Stimulated activated CD4-positive, alpha-beta T cell treated with anti-CD3 and anti-CD28 coated beads, Interleukin-1b, Interleukin-23, amount 100 ng/mL, for 1 hour (primary cell): ENCODE results near the gene MYO1A.
"Not testable (repeated sequence)": the region's sequence is repeated elsewhere in the genome, so short reads cannot be mapped to it uniquely, and the experiment has no call there.

ENCODE experiments used
- DNase-seq, 2 donors: peaks; one replicate each; pipeline ENCODE4 v3.0.0-alpha.2; 2020; ENCODE audit warnings: low read depth in 2 of 2

Gene MYO1A

DNA sequence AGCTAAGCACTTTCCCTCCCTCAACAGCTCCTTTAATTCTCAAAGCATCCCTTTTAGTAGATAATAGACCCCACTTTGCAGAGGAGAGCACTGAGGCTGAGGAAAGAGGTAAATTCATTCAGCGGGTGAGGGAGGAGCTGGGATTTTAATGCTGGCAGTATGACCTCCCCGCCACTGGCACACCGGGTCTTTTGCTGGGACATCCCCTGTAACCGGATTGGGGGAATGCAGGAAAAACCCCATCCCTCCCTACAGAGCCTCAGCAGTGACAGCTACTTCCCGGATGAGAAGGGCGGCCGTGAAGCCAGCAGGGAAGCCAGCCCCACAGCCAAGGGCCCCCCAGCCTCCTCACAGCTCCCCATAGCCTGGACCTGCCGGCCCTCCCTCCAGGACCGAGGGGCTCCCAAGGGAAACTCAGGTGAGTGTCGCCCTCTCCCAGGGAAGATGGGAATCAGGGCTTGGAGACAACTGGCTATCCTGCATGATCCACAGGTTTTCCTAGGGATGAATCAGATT is 55.6 kb downstream of the MYO1A start:
- no peak for DNase-seq

DNA sequence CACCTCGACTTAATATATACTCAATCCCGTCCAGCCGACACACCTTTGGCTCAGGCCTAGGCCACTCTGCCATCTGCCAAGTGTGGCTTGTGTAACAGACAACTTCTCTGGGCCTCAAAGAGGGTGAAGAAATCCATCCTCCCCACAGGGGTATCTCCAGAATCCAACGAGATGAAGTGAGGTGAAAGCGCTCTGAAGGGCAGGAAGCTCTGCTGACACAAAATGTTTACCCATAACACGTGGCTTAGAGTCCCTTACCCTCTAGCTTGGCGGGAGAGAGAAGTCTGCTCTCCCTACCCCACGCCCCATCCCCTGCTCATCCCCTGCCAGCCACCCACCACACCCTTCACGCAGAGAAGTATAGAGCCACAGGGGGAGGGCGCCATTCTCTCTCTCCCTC is 56.6 kb downstream of the MYO1A start:
- no peak for DNase-seq

DNA sequence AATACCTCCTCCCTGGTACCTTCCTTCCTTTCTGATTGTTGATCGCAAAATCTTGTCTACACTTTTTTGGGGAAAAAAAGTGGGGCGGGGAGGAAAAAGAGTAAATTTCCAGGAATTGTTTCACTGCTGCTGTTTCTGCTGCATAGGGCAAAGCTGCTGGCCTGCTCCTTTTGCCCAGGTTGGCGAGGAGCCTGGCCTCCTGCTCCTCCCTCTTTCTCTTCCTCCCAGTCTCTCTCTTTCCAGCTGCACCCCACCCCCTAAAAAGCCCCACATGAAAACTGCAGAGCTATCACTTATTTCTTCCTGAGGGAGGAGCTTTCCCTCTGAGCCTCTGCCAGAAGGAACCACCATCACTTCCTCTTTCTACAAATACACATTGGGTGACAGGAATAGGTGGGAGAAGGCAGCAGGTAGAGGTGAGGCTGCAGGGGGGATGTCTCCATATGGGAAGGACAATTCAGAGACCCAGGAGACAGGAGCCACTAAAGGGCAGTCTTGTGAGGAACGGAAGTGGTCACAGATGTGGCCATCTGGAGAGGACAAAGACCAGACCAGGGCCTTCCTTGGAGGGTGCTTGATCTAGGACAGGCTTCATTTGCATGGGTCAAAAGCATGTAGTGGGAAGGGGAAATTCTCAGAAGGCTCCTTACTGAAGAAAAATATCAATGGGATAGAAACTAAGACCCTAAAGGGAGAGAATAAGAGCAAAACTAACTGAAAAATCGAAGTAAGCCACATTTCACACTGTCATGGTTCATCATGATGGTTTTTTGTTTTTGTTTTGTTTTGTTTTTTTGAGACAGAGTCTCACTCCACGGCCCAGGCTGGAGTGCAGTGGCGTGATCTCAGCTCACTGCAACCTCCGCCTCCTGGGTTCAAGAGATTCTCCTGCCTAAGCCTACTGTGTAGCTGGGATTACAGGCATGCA is 58.3 kb downstream of the MYO1A start:
- DNase-seq = no peak

DNA sequence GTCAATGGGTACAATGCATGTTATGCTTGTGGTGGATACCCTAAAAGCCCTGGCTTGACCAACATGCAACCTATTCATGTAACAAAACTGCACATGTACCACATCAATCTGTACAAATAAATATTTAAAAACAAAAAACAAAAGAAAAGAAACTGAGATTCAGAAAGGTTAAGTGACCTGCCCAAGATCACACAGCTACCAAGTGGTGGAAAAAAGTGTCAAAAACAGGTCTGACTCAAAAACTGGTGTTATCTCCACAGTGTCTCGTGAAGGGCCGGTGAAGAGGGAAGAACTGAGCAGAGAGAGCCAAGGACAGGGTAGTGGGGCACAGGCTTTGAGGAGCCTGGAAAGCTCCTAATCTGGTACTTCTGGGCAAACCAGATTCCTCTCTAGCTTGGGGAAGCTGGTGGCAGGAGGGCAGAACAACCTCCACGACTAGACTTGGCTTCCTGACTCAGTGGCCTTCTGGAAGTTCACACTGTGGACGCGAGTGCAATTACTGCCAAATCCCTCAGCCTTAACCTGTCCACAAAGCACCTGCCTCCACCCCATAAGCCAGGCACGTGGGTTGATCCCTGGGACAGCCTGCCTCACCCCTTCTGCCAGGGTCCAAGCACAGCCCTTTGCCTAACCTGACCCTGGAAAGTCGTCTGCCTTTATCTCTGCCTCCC is 59.1 kb downstream of the MYO1A start:
- no peak for DNase-seq

DNA sequence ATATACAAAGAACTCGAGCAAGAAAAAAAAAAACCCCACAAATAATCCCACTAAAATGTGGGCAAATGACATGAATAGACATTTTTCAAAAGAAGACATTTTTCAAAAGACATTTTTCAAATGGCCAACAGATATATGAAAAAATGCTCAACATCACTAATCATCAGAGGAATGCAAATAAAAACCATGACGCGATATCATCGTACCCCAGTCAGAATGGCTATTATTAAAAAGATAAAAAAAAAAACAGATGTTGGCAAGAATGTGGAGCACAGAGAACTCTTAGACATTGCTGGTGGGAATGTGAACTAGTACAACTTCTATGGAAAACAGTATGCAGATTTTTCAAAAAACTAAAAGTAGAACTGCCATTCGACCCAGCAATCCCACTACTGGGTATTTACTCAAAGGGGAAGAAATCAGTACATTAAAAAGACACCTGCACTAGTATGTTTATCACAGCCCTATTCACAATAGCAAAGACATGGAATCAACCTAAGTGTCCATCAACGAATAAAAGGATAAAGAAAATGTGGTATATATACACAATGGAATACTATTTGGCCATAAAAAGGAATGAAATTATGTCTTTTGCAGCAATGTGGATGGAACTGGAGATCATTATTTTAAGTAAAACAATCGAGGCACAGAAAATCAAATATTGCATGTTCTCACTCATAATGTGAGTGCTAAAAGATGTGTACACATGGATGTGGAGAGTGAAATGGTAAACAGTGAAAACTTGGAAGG is 59.9 kb downstream of the MYO1A start:
- no peak for DNase-seq

DNA sequence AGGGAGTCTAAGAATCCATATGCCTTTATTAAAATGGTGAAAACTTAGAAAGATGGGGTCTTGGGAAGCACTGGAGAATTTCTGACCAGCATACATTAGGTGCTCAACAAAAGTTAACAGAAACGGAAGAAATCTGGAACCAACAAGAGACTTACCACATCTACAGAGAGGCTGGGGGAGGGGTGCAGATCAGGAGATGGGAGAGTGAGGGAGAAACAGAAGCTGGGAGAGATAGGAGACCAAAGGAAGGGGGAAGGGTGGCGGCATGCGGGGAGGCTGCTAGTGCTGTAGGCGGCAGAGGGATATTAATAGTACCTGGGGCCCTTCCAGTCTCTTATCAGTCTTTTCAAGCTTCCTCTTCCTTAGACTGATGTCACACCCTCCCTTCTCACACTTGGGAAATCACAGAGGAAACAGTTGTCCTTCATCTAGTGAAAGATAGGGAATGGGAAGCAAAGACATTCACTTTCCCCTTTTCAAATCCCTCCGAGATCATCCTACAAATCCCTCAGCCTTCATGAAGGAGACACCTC is 61.7 kb downstream of the MYO1A start:
- DNase-seq = no peak

DNA sequence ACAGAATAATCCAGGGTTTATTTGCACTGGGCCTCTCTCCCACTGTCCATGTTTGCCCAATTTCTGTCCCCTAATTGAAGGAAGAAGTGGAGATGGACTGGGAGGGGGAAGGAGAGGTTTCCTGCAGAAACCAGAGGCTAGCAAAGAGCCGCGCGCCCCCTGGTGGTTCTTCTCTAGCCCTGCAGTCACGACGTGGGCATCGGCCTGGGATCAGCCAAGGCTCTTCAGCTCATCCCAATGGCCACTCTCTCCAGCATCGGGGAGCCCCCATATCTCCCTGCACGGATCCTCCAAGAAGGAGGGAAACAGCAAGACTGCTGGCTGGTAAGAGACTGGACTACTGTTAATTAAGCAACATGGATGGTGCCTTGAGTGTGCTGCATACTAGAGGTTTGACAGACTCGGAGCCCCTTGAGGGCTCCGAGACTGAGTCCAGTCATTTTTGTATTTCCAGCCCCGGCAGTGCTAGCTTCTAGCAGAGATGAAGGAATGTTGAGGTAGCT is 62.3 kb downstream of the MYO1A start:
- peak; percentile 38 to 61 for DNase-seq

DNA sequence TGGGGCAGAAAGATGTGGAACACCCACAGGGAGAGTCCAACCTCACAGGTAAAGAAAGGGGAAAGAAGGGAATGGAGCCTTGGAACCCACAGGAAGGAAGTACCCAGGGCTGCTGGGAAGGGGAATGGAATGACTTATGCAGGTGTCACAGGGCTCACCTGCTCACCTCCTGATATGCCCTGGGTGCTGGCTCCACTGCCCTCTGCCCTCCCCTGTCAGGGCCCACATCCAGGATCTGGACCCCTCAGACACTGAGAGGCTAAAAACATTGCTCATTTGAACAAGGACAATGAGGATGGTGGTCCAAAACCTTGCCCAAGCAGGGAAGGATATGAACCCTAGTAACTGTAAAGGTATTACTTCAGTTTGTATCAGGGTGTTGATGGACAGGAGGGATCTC is 62.9 kb downstream of the MYO1A start:
- DNase-seq = no peak

DNA sequence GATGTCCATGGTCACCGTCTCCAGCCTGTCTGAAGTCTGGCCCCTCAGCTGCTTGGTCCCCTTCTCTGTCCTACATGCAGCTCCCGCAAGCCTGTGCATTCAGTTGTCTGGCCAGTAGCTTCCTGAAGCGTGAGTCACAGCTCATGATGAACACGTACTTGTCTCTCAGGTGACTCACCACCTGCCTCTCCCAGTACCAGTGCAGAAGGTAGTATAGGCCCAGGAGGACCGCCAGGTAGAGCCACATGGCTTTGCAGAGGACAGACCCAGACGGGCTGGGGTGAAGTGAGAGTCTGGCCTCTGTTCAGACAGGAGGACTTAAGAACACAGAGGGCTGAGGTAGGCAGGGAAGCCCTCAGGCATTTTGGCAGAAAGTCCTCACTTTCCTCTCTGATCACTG is 64.2 kb downstream of the MYO1A start:
- DNase-seq = not testable (repeated sequence)

DNA sequence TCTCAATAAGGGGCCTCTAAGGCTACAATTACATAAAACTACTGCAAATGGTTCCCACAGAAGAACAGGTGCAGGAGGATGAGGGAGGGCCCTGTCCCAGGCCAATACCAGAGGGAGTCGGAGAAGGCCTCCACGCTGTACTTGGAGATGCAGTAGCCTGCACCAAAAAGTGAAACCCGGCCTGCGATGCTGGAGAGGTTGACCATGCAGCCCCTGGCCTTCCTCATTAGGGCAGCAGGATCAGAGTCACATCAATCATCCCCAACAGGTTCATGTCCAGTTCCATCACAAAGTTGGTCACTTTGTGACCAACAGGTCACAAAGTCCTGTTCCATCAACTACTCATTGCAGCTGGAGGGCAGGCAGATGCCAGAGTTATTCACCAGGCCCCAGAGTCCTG is 66.5 kb downstream of the MYO1A start:
- DNase-seq = no peak

DNA sequence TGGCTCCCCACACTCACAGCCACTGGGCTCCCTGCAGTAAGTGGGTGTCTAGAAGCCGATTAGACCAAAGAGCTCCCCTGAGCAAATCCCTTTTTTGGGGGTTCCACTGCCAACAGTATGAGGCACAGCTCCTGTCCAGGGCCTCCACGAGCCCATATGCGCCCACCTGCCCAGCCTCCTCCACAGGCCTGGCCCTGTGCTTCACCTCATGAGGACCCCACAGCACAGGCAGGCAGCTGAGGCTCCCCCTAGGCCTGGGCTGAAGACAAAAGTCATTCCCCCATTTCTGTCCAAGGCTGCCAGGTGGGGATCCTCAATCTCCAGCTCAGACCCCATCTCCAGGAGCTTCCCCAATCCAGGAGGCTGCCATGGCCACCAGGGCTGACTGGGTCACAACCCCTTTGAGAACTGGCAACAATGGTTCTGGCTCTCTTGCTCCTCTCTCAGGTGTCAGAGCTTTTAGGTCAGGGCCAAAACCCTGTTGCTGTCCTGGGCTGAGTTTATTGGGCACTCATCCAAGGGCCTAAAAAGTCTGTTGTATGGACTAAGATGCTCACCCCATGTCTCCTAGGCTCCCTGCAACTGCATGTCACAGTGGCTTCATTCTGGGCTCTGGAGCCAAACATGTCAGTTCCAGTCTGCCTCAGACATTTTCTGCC is 67.2 kb downstream of the MYO1A start:
- not testable (repeated sequence) for DNase-seq

DNA sequence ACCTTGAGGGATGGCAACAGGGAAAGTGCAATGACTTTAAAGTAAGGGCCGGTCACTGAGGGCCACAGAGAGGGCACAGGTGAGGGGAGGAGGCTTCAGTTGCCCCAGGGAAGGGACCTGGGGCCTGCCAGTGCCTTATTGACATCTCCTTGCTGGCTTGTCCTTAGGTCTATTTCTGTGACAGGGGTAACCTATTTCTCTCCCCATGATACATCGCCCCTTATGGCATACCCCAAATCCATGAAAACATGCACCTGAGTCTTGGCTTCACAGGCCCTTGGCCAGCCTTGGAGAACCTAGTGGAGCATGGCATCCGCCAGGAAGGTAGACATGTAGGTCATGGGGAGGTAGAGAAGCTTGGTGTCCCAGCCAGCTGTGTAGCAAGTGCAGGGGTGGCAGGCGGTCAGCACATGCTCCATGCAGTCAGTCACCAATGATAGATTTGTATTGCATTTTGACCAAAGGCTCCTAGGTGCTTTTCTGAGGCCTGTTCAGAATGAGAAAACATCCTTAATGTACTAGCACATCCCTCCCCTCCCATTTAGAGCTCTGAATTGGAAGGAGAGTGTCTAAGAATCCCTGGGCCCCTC is 68.9 kb downstream of the MYO1A start:
- no peak for DNase-seq

DNA sequence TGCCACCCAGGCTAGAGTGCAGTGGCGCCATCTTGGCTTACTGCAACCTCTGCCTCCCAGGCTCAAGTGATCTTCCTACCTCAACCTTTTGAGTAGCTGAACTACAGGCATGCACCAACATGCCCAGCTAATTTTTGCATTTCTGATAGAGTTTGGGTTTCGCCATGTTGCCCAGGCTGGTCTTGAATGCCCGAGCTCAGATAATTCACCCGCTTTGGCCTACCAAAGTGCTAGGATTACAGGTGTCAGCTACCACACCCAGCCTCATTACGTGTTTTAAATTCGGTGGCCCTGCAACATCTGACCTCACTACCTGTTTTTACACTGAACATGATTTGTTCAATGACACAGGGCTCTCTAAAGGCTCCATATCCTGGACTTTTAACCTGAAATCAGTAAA is 69.7 kb downstream of the MYO1A start:
- no peak for DNase-seq

DNA sequence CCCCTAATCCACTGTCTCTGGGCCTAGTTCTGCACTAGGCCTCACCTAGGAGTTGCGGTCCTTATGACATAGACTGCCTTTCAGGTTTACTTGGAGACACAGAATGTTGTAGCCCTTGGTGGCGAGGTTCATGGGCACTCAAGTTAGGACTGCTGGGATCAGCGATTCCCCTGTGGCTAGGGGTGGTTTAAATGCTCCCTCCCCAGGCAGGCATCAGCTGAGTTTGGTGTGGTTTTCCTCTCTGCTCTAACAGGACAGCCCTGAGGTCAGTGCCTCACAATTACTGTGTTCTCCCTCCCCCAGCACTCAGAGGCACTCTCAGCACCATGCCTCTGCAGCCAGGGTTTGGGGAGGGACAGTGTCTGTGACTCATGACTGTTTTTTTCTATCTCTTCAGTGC is 70.3 kb downstream of the MYO1A start:
- DNase-seq = no peak
